ENCODE data around the gene LGALS7.

DNA sequence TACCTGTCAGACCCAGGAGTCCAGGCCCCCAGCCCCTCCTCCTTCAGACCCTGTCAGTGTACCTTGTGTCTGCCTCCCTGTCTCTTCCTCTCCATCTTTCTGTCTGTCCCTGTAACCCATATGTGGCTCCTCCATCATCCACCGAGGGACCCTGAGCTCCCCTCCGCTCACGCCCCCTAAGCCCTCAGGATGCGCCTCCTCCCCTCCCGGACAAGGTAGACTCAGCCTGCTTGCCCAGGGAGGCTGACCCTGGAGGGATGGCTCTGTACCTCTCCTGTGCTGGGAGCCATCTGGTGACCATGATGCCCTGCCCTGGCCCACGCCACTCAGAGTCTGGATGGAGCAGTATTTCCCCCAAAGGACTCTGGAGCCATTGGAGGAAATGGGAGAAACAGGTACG lies 28.0 kb downstream of the LGALS7 start:
- TF ChIP-seq, protein P1, sequence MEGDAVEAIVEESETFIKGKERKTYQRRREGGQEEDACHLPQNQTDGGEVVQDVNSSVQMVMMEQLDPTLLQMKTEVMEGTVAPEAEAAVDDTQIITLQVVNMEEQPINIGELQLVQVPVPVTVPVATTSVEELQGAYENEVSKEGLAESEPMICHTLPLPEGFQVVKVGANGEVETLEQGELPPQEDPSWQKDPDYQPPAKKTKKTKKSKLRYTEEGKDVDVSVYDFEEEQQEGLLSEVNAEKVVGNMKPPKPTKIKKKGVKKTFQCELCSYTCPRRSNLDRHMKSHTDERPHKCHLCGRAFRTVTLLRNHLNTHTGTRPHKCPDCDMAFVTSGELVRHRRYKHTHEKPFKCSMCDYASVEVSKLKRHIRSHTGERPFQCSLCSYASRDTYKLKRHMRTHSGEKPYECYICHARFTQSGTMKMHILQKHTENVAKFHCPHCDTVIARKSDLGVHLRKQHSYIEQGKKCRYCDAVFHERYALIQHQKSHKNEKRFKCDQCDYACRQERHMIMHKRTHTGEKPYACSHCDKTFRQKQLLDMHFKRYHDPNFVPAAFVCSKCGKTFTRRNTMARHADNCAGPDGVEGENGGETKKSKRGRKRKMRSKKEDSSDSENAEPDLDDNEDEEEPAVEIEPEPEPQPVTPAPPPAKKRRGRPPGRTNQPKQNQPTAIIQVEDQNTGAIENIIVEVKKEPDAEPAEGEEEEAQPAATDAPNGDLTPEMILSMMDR (conservative IDR thresholded peaks at IDR 0.05; ENCODE audit: low read length), result no peak
- TF ChIP-seq EZH2phosphoT487 (IDR thresholded peaks at IDR 0.05; ENCODE audit: borderline replicate concordance), result no peak

Data from Loucy (cell line).